Cardiac muscle cell (in vitro differentiated cells and primary cell): ENCODE results near the gene ZNF548. TPM values are rescaled to one million over a fixed set of nuclear protein-coding genes. Genes with fewer than 3 reads are reported as not detected.
A peak's percentile ranks its signal among the peaks of the same experiment; 100 is the strongest.

Source experiments
- DNase-seq, 2 donors: peaks; one replicate each; pipeline versions ENCODE4 v3.0.0 to v3.0.0-alpha.2; 2010 to 2017; ENCODE audit warnings: low read depth in 1 of 2, low spot score in 1 of 2
- H3K27ac ChIP-seq: fragments of 200-600 bp; sonication (generic); 2 replicates; pipeline ENCODE4 v1.5.1; 2016
- H3K27me3 ChIP-seq: fragments of 200-600 bp; sonication (generic); 2 replicates; pipeline ENCODE4 v1.6.0; 2016; ENCODE audit warnings: control low read depth
- H3K36me3 ChIP-seq: fragments of 200-600 bp; sonication (generic); 2 replicates; pipeline ENCODE4 v1.5.1; 2016; ENCODE audit warnings: control low read depth
- H3K4me1 ChIP-seq: fragments of 200-600 bp; sonication (generic); 2 replicates; pipeline ENCODE4 v1.8.1; 2017; ENCODE audit warnings: low read depth, mild to moderate bottlenecking, mixed run types
- H3K4me3 ChIP-seq: fragments of 200-600 bp; sonication (generic); 2 replicates; pipeline ENCODE4 v1.5.1; 2016; ENCODE audit warnings: mild to moderate bottlenecking
- H3K9me3 ChIP-seq: fragments of 200-600 bp; sonication (generic); 2 replicates; pipeline ENCODE4 v1.5.1; 2017; ENCODE audit warnings: low read depth, mild to moderate bottlenecking, control low read depth
- polyA plus RNA-seq: library from polyadenylated mRNA; unstranded; fragments of >200 nt; fragmentation: Nextera tagmentation; extraction: Ambion mirVana; gene quantifications from 2 replicates; pipeline ENCODE4 v1.2.1, GENCODE V29; 2016
- total RNA-seq: library from RNA; depleted of rRNA; stranded (reverse); fragments of >200 nt; gene quantifications from 2 replicates; pipeline ENCODE4 v1.2.3, GENCODE V29; 2016
- TF ChIP-seq, protein P1 (sequence below): IDR thresholded peaks from 2 replicates; pipeline ENCODE4 v1.5.1; 2012; ENCODE audit warnings: low read depth, mild to moderate bottlenecking, low read length

Gene ZNF548
- 37.9 and 38.2 TPM in 2 replicates for total RNA-seq
- polyA plus RNA-seq = 11.4 and 15.9 TPM in 2 replicates

- TF ChIP-seq, protein P1, sequence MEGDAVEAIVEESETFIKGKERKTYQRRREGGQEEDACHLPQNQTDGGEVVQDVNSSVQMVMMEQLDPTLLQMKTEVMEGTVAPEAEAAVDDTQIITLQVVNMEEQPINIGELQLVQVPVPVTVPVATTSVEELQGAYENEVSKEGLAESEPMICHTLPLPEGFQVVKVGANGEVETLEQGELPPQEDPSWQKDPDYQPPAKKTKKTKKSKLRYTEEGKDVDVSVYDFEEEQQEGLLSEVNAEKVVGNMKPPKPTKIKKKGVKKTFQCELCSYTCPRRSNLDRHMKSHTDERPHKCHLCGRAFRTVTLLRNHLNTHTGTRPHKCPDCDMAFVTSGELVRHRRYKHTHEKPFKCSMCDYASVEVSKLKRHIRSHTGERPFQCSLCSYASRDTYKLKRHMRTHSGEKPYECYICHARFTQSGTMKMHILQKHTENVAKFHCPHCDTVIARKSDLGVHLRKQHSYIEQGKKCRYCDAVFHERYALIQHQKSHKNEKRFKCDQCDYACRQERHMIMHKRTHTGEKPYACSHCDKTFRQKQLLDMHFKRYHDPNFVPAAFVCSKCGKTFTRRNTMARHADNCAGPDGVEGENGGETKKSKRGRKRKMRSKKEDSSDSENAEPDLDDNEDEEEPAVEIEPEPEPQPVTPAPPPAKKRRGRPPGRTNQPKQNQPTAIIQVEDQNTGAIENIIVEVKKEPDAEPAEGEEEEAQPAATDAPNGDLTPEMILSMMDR = peak; percentile 24
- peak; percentile 99 for DNase-seq
- peaks cover 10% of the 10 kb centered on the region for H3K4me1 ChIP-seq
- H3K27me3 ChIP-seq = no peaks in the 10 kb centered on the region
- no peaks in the 10 kb centered on the region for H3K9me3 ChIP-seq
- H3K36me3 ChIP-seq = no peaks in the 10 kb centered on the region
- peak within 1 kb of the TSS; percentile 99 for H3K27ac ChIP-seq
- peak within 1 kb of the TSS; percentile 68 for H3K4me3 ChIP-seq
Observed at GRCh38 chr19:57389730-57390598, at the start of gene ZNF548. Gene ZNF548, plus strand, starts transcription at chr19:57389854. Its CDS starts 246 bp downstream, at chr19:57390100.

DNA sequence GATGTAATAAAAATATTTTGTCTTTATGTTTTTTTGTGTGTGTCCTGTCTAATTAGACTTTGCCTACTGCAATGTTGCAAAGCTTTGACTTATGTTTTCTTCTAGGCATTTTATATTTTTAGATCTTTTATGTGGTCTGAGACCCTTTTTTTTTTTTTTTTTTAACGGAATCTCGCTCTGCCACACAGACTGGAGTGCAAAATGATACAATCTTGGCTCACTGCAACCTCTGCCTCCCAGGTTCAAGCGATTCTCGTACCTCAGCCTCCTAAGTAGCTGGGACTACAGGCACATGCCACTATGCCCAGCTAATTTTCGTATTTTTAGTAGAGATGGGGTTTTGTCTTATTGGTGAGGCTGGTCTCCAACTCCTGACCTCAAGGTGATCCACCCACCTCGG lies 47.1 kb upstream of the ZNF548 start:
- Histone ChIP-seq H3K36me3 (no peaks in the 10 kb centered on the region), H3K27me3 (peaks cover 41% of the 10 kb centered on the region), H3K4me3 (no peak overlapping the region), H3K9me3 (no peaks in the 10 kb centered on the region), H3K4me1 (peaks cover 6% of the 10 kb centered on the region), H3K27ac (no peak overlapping the region)
- TF ChIP-seq, protein P1 = no peak
- DNase-seq = no peak

DNA sequence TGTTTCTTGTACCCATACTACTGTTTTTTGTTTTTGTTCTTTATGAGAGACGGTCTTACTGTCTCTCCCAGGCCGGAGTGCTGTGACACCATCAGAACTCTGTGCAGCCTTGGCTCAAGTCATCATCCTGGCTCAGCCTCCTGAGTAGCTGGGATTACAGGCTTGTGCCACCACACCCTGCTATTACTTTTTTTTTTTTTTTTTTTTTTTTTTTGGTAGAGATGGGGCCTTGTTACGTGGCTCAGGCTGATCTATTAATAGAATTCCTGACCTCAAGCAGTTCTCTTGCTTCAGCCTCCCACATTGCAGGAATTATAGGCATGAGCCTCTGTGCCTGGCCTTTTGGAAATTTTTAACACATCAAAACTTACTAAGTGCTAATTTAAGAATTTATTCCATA lies 41.5 kb upstream of the ZNF548 start:
- TF ChIP-seq, protein P1 = no peak

GRCh38 chr19:57350877-57351805 lies 38.5 kb upstream of the ZNF548 start, which contains the start of gene ZNF304:
Gene ZNF304, plus strand, starts transcription at chr19:57351271. Its CDS starts 394 bp downstream, at chr19:57351665.
- Histone ChIP-seq H3K27me3 (peaks cover 11% of the 10 kb centered on the region), H3K4me3 (peak within 1 kb of the TSS; percentile 81), H3K4me1 (peaks cover 8% of the 10 kb centered on the region), H3K27ac (peak within 1 kb of the TSS; percentile 76), H3K9me3 (no peaks in the 10 kb centered on the region), H3K36me3 (peaks cover 12% of the 10 kb centered on the region)
- TF ChIP-seq, protein P1 = no peak
- DNase-seq = peak; percentile 97 to 98

More for the DNA sequence above, 41.5 kb upstream of the ZNF548 start:
- Histone ChIP-seq H3K27ac (no peak overlapping the region), H3K9me3 (no peaks in the 10 kb centered on the region), H3K36me3 (no peaks in the 10 kb centered on the region), H3K27me3 (peaks cover 39% of the 10 kb centered on the region), H3K4me1 (peaks cover 8% of the 10 kb centered on the region), H3K4me3 (no peak overlapping the region)
- DNase-seq = peak in 1 of 2 donors; percentile 35

- Histone ChIP-seq H3K27ac (peak overlapping the region; percentile 76), H3K9me3 (no peaks in the 10 kb centered on the region), H3K4me1 (peaks cover 8% of the 10 kb centered on the region), H3K36me3 (peaks cover 19% of the 10 kb centered on the region), H3K27me3 (peaks cover 4% of the 10 kb centered on the region), H3K4me3 (peak overlapping the region; percentile 81)
- DNase-seq = peak in 1 of 2 donors; percentile 5
- TF ChIP-seq, protein P1 = no peak
Observed at GRCh38 chr19:57351867-57352266, 37.8 kb upstream of the ZNF548 start.
